Progenitor cell of endocrine pancreas (in vitro differentiated cells): Measurements from ENCODE around the gene EXOC7. TPM values are rescaled to one million over a fixed set of nuclear protein-coding genes. Genes with fewer than 3 reads are reported as not detected.
A peak's percentile ranks its signal among the peaks of the same experiment; 100 is the strongest.

ENCODE experiments used
- DNase-seq: peaks from one replicate; pipeline ENCODE4 v3.0.0; 2021; ENCODE audit warnings: low spot score; ENCODE audit not compliant: unreplicated experiment
- H3K27ac Mint-ChIP-seq: 2 replicates; pipeline ENCODE4 v1.8.0; 2021; ENCODE audit warnings: mild to moderate bottlenecking, moderate library complexity, mixed read lengths
- H3K27me3 Mint-ChIP-seq: 2 replicates; pipeline ENCODE4 v1.8.0; 2021; ENCODE audit warnings: mixed read lengths
- H3K36me3 Mint-ChIP-seq: 2 replicates; pipeline ENCODE4 v1.8.0; 2022; ENCODE audit warnings: mixed read lengths; ENCODE audit not compliant: insufficient read depth
- H3K4me1 Mint-ChIP-seq: 2 replicates; pipeline ENCODE4 v1.8.0; 2021; ENCODE audit warnings: low read depth, mixed read lengths
- H3K4me3 Mint-ChIP-seq: 2 replicates; pipeline ENCODE4 v1.8.0; 2021; ENCODE audit warnings: low read depth, mild to moderate bottlenecking, moderate library complexity, mixed read lengths
- H3K9me3 Mint-ChIP-seq: 2 replicates; pipeline ENCODE4 v1.8.0; 2021; ENCODE audit warnings: low read depth, mixed read lengths
- CTCF ChIP-seq: fragments of 200-600 bp; sonication (generic); IDR thresholded peaks from one replicate; pipeline ENCODE4 v1.5.0; 2021; ENCODE audit warnings: antibody characterized with exemption, mild to moderate bottlenecking; ENCODE audit not compliant: unreplicated experiment
- total RNA-seq: library from RNA; stranded (reverse); gene quantifications from 2 replicates; pipeline ENCODE4 v1.2.1, GENCODE V29; 2021

Gene EXOC7
- total RNA-seq, 1 donor from 2014 or later: 354 TPM

GRCh38 chr17:76142585-76143041, 39.0 kb upstream of the EXOC7 start:
- Mint-ChIP-seq H3K4me3 (peak overlapping the region; percentile 19), H3K36me3 (peaks cover 2% of the 10 kb centered on the region), H3K27me3 (peaks cover 7% of the 10 kb centered on the region), H3K4me1 (peaks cover 29% of the 10 kb centered on the region), H3K27ac (no peak overlapping the region), H3K9me3 (no peaks in the 10 kb centered on the region)
- DNase-seq: no peak
- no peak for TF ChIP-seq CTCF

DNA sequence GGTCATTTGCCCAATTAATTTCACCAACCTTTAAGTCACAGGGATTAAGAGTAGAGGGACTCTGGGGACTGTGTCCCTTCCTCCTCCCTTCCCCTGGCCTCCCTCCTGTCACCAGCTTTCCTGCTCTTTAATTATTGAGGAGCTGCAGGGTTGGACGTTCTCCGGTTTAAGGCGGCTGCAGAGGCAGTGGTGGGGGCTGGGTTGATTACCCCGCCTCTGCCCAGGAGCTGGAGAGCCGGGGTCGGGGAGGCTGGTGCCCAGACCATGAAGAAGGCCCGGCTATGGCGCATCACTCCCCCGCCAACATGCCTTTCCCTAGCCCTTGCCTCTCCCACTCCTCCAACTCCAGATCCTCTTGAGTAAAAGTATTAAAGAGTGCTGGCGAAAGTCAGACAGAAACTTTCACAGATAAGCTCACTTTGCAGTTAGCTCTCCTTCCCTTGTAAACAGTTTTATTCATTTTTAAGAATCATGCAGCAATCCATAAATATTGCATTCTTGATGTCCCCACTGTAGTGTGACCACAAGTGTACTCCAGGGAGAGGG, 38.5 kb upstream of the EXOC7 start:
- no peak overlapping the region for H3K27ac Mint-ChIP-seq

GRCh38 chr17:76141212-76142038, 37.8 kb upstream of the EXOC7 start, which contains the start of gene FOXJ1:
Gene FOXJ1 (minus strand): TSS chr17:76141245. CDS start chr17:76140395, 850 bp downstream.
- Mint-ChIP-seq H3K9me3 (no peaks in the 10 kb centered on the region), H3K4me1 (peaks cover 32% of the 10 kb centered on the region), H3K36me3 (peaks cover 2% of the 10 kb centered on the region), H3K27ac (no peak within 1 kb of the TSS), H3K4me3 (peak within 1 kb of the TSS; percentile 73), H3K27me3 (peaks cover 7% of the 10 kb centered on the region)
- no peak for TF ChIP-seq CTCF
- DNase-seq: peak; percentile 90

More for the DNA sequence above, 38.5 kb upstream of the EXOC7 start:
- DNase-seq: no peak
- Mint-ChIP-seq H3K4me1 (peaks cover 28% of the 10 kb centered on the region), H3K9me3 (no peaks in the 10 kb centered on the region), H3K4me3 (peak overlapping the region; percentile 73), H3K36me3 (peaks cover 2% of the 10 kb centered on the region), H3K27me3 (peaks cover 7% of the 10 kb centered on the region)
- no peak for TF ChIP-seq CTCF

- Mint-ChIP-seq H3K4me1 (peaks cover 32% of the 10 kb centered on the region), H3K9me3 (no peaks in the 10 kb centered on the region), H3K27me3 (peaks cover 7% of the 10 kb centered on the region), H3K27ac (no peak overlapping the region), H3K36me3 (peaks cover 2% of the 10 kb centered on the region), H3K4me3 (peak overlapping the region; percentile 73)
- no peak for DNase-seq
- TF ChIP-seq CTCF: no peak
Measured at GRCh38 chr17:76140661-76141211, 37.1 kb upstream of the EXOC7 start.

DNA sequence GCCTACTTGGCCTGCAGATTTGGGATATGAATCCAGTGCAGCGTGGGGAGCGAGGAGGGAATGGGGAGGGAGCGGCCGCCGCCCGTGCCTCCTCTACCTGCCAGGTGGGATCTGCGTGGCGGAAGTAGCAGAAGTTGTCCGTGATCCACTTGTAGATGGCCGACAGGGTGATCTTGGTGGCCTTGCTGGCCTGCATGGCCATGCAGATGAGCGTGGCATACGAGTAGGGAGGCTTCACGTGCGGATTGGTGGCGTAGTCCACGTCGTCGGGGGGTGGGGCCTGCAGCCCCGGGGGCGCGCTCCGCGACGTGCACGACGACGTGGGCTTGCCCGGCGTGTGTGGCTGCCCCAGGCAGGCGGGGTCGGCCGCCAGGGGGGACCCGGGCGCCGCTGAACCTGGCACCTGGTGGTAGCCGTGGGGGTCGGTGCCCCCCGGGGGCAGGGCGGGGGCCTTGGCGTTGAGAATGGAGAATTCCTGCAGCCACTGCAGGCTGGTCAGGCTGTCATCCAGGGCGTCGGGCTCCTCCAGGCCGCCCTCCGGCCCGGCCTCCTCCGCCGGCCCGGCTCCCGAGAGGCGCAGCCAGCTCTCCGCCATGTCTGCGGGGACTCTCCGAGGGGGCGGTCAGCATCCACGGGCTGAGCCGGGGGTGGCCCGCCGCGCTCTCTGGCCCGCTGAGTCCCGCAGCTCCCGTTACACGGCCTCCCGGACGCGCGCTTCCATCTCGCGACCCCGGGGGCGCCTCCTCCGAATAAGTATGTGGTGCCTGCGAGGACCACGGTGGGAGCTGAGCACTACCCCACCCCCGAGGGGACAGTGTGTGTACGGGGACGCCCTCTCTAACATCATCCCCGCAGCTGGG, 36.4 kb upstream of the EXOC7 start:
- peak; percentile 32 for TF ChIP-seq CTCF
- peak overlapping the region; percentile 96 for H3K27ac Mint-ChIP-seq
- peak; percentile 63 for DNase-seq
- no peaks in the 10 kb centered on the region for H3K9me3 Mint-ChIP-seq
- H3K4me3 Mint-ChIP-seq: peak overlapping the region; percentile 91
- H3K4me1 Mint-ChIP-seq: peaks cover 36% of the 10 kb centered on the region
- H3K36me3 Mint-ChIP-seq: peaks cover 2% of the 10 kb centered on the region
- H3K27me3 Mint-ChIP-seq: peaks cover 7% of the 10 kb centered on the region
